H7 (cell line): ENCODE data around the gene TMEM40. TPM values are rescaled to one million over a fixed set of nuclear protein-coding genes. Genes with fewer than 3 reads are reported as not detected.

Source experiments
- DNase-seq: peaks from one replicate; pipeline ENCODE4 v3.0.0; 2012
- H3K27me3 ChIP-seq: 2 replicates; pipeline ENCODE4 v1.6.0; 2011; ENCODE audit warnings: mild to moderate bottlenecking, low read length; ENCODE audit not compliant: control insufficient read depth, insufficient read depth
- H3K36me3 ChIP-seq: replicated peaks from 2 replicates; pipeline ENCODE4 v1.5.1; 2011; ENCODE audit warnings: low read length; ENCODE audit not compliant: control insufficient read depth, insufficient read depth
- H3K4me3 ChIP-seq: 2 replicates; pipeline ENCODE4 v1.5.1; 2011; ENCODE audit warnings: low read depth, mild to moderate bottlenecking, control low read depth, low read length, moderate library complexity; ENCODE audit not compliant: insufficient read depth
- total RNA-seq: library from RNA; depleted of rRNA; stranded (reverse); fragments of >200 nt; shearing (Covaris generic); gene quantifications from 2 replicates; pipeline ENCODE4 v1.2.3, GENCODE V29; 2014

Gene TMEM40
- total RNA-seq, 1 experiment from 2014 or later, result not detected

DNA sequence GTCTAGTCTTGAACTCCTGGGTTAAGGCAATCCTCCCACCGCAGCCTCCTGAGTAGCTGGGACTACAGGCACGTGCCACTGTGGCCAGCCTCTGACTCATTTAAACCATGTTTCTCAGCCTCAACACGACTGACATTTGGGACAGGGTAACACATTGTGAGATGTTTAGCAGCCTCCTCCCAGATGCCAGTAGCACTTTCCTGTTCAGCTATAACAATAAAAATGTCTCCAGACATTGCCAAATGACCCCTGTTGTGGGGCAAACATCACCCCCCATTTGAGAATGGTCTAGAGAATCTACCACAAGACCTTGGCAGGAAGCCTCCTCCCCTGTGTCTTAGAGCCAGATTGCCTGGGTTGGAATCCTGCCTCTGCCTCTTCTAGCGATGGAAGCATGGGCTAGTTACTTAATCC, 8.4 kb downstream of the TMEM40 start:
- Histone ChIP-seq H3K36me3 (no peaks in the 10 kb centered on the region), H3K27me3 (no peaks in the 10 kb centered on the region)
- no peak for DNase-seq

DNA sequence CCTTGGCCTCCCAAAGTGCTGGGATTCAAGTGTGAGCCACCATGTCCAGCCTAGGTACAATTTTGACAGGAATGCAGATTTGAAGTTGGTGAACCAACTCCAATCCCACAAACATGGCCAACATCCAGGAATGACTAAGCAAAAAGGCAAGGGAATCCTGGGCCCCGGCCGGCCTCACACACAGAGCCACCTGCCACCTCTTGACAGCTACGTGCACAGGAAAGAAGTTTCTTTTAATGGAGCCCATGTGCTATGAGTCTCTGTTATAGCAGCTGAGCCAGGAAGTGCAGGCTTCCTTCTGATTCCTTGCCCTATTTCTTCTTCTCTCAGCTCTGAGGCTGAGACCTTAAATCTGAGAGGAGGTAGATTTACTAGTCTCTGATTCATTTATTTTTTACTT, 8.8 kb downstream of the TMEM40 start:
- H3K36me3 ChIP-seq, result no peaks in the 10 kb centered on the region
- DNase-seq, result no peak

More for the DNA sequence above, 8.4 kb downstream of the TMEM40 start:
- H3K4me3 ChIP-seq, result no peak overlapping the region

GRCh38 chr3:12748477-12748876, 10.6 kb downstream of the TMEM40 start:
- H3K27me3 ChIP-seq, result no peaks in the 10 kb centered on the region
- no peak overlapping the region for H3K4me3 ChIP-seq
- DNase-seq, result no peak
- H3K36me3 ChIP-seq, result no peaks in the 10 kb centered on the region

More for the DNA sequence above, 8.8 kb downstream of the TMEM40 start:
- H3K27me3 ChIP-seq, result no peaks in the 10 kb centered on the region
- H3K4me3 ChIP-seq, result no peak overlapping the region

GRCh38 chr3:12746419-12746818, 12.6 kb downstream of the TMEM40 start:
- no peak for DNase-seq
- Histone ChIP-seq H3K27me3 (no peaks in the 10 kb centered on the region), H3K36me3 (no peaks in the 10 kb centered on the region), H3K4me3 (no peak overlapping the region)

- no peak overlapping the region for H3K4me3 ChIP-seq
- DNase-seq, result no peak
- H3K27me3 ChIP-seq, result no peaks in the 10 kb centered on the region
- H3K36me3 ChIP-seq, result no peaks in the 10 kb centered on the region
These were observed 14.7 kb downstream of the TMEM40 start for GRCh38 chr3:12744326-12744725.

DNA sequence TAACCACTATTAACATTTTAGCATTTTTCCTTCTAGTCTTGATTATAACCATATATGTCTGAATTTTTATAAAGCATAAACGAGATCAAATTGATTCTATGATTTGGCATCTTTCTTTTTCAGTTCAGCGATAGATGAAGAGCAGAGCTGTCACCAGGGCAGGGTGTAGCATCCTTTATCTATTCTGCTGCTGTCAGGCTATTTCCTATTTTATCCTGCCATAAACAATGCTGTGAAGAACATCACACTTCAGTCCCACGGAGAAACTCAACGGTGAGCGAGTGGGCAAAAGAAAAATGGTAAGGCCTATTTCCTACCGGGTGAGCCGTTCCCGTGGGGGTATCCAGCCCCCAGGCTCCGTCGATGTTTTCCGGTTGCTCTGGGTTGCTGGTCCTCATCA, 15.5 kb downstream of the TMEM40 start:
- Histone ChIP-seq H3K4me3 (no peak overlapping the region), H3K27me3 (no peaks in the 10 kb centered on the region), H3K36me3 (no peaks in the 10 kb centered on the region)
- DNase-seq, result no peak

GRCh38 chr3:12742330-12743107, 16.5 kb downstream of the TMEM40 start:
- Histone ChIP-seq H3K27me3 (no peaks in the 10 kb centered on the region), H3K36me3 (no peaks in the 10 kb centered on the region), H3K4me3 (no peak overlapping the region)
- DNase-seq, result no peak

GRCh38 chr3:12741209-12741608, 17.9 kb downstream of the TMEM40 start:
- Histone ChIP-seq H3K36me3 (no peaks in the 10 kb centered on the region), H3K4me3 (no peak overlapping the region), H3K27me3 (no peaks in the 10 kb centered on the region)
- no peak for DNase-seq

DNA sequence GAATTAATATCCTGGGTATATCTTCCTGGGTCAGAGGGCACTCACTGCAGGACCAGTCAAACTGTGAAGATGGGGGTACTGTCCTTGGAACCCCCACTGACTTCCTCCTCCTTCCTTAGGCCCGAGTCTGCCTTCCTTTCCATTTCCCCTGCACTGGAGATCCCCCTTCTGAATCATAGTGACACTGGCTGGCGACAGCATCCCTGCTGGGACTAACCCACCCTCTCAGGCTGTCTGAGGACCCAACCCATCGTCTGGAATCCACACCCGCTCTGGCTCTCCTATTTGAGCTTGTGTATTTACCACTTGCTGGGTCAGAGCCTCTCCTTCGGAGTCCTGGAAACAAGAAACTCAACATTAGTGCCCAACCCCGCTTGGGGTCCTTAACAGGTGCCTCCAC, 21.2 kb downstream of the TMEM40 start:
- no peaks in the 10 kb centered on the region for H3K27me3 ChIP-seq
- no peak for DNase-seq
- H3K36me3 ChIP-seq, result no peaks in the 10 kb centered on the region
- no peak overlapping the region for H3K4me3 ChIP-seq

GRCh38 chr3:12737319-12737718, 21.7 kb downstream of the TMEM40 start:
- no peak for DNase-seq
- H3K27me3 ChIP-seq, result no peaks in the 10 kb centered on the region
- H3K4me3 ChIP-seq, result no peak overlapping the region
- H3K36me3 ChIP-seq, result no peaks in the 10 kb centered on the region

GRCh38 chr3:12734960-12735359, 24.1 kb downstream of the TMEM40 start:
- Histone ChIP-seq H3K27me3 (no peaks in the 10 kb centered on the region), H3K36me3 (no peaks in the 10 kb centered on the region), H3K4me3 (no peak overlapping the region)
- no peak for DNase-seq

DNA sequence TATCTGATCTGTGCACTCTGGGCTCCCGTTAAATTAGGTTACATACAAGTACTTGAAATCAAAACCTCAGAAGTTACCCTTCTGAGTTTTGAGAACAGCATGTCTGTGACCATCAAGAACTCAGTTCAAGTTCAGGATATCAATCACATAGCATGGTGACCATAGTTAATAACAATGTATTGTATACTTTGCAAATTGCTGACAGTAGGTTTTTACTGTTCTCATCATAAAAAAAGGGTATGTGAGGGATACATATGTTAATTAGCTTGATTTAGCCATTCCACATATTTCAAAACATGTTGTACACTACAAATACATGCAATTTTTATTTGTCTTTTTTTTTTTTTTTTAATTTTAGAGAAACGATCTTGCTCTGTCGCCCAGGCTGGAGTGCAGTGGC, 25.5 kb downstream of the TMEM40 start:
- H3K27me3 ChIP-seq, result no peaks in the 10 kb centered on the region
- no peak overlapping the region for H3K4me3 ChIP-seq
- H3K36me3 ChIP-seq, result no peaks in the 10 kb centered on the region
- DNase-seq, result no peak

- H3K27me3 ChIP-seq, result no peaks in the 10 kb centered on the region
- DNase-seq, result no peak
- H3K36me3 ChIP-seq, result no peaks in the 10 kb centered on the region
- no peak overlapping the region for H3K4me3 ChIP-seq
These were observed 28.4 kb downstream of the TMEM40 start for GRCh38 chr3:12730506-12731242.

DNA sequence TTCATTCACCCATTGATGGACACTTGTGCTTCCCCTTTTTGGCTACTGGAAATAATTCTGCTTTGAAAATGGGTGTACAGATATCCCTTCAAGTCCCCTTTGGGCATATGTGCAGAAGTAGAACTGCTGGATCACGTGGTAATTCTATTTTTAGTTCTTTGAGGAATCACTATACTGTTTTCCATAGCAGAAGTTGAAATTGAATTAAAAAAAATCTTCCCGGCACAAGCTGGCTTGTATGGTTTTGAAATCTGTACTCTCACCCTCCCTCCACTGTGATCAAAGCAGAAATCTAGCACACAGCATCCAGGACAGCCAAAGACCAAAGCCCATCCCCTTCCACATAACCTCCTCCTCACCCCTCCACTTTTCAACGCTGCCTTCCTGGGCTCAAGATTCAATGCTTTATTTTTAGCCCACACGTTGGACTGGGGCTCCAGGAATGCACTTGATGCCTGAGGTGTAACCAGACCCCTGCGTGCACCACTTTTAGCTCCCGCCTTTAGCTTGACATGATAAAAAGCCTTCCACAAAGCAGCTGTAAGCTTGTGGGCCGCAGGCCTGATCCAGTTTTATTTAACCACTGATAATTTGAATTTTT, 29.9 kb downstream of the TMEM40 start:
- DNase-seq, result no peak
- H3K27me3 ChIP-seq, result no peaks in the 10 kb centered on the region

DNA sequence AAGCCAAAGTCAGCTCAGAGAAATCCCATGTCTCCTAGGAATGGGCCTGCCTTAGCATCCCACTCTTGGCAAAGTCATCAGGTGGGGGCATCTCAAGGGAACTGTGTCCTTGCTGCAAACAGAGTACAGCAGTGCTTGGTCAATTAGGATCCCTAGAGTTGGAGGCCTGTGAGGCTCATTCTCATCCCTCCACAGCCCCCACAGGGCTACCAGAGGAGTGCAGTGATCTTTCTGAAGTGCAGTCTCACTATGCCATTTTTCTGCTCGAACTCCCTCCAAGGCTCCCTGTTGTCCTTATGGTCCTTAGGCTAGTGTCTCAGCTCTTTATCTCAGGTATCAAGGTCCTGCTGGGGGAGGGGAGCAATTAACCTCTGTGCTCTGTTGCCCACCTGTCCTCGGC, 31.1 kb downstream of the TMEM40 start:
- DNase-seq, result no peak
- Histone ChIP-seq H3K27me3 (no peaks in the 10 kb centered on the region), H3K36me3 (no peaks in the 10 kb centered on the region), H3K4me3 (no peak overlapping the region)

More for the DNA sequence above, 29.9 kb downstream of the TMEM40 start:
- H3K36me3 ChIP-seq, result no peaks in the 10 kb centered on the region
- no peak overlapping the region for H3K4me3 ChIP-seq
